Upper lobe of left lung (tissue), 4 donors: ENCODE measurements around the gene FARP1.

Experiments used
- CTCF ChIP-seq, 6 experiments: fragments of 450-650 bp in 4 of 6; fragments of 200-600 bp in 2 of 6; sonication (generic) in 2 of 6; IDR thresholded peaks; one replicate each; pipeline ENCODE4 v1.5.1; 2016 to 2019; ENCODE audit warnings: antibody characterized with exemption in 6 of 6
- POLR2A ChIP-seq, 4 donors: fragments of 450-650 bp; IDR thresholded peaks; one replicate each; pipeline ENCODE4 v1.5.1; 2016 to 2017; ENCODE audit warnings: antibody characterized with exemption in 4 of 4, mild to moderate bottlenecking in 2 of 4
- POLR2AphosphoS5 ChIP-seq, 2 donors: sonication (generic); formaldehyde crosslinking; IDR thresholded peaks; one replicate each; pipeline ENCODE4 v1.5.1; 2017; ENCODE audit warnings: antibody characterized with exemption in 2 of 2

GRCh38 chr13:98450026-98450425 lies 307.1 kb downstream of the FARP1 start:
- no peak for TF ChIP-seq POLR2AphosphoS5 (IDR thresholded peaks at IDR 0.05)
- TF ChIP-seq CTCF (IDR thresholded peaks at IDR 0.05): no peak
- no peak for TF ChIP-seq POLR2A (IDR thresholded peaks at IDR 0.05)
